ENCODE measurements around the gene MRE11.
"Not testable (repeated sequence)": the region's sequence is repeated elsewhere in the genome, so short reads cannot be mapped to it uniquely, and the experiment has no call there.

MRE11 gene

GRCh38 chr11:94506513-94506912 is 12.9 kb upstream of the MRE11 start:
- DNase-seq (ENCODE audit: low read depth, low spot score), result not testable (repeated sequence)

DNA sequence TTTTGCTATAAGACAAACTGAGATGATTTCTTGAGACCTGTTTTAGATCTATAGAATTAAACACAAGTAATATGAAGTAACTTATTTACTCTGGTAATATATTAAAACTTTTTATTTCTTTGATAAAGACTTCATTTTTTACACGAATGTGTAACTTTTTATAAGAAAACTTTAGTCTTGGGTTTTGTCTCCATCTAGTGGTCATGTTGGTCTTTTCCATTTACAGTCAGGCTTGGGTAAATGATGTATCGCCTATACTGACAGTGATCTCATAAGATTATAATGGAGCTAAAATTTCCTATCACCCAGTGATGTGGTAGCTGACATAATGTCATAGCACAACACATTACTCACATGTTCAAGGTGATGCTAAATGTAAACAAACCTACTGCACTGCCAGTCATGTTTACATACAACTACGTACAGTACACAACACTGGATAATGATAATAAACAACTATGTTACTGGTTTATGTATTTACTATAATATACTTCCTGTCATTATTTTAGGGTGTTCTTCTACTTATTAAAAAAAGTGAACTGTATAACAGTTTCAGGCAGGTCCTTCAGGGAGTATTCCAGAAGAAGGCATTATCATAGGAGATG is 11.1 kb upstream of the MRE11 start:
- DNase-seq (ENCODE audit: low read depth, low spot score), result no peak

GRCh38 chr11:94501522-94501921 is 7.9 kb upstream of the MRE11 start:
- DNase-seq (ENCODE audit: low read depth, low spot score), result no peak

DNA sequence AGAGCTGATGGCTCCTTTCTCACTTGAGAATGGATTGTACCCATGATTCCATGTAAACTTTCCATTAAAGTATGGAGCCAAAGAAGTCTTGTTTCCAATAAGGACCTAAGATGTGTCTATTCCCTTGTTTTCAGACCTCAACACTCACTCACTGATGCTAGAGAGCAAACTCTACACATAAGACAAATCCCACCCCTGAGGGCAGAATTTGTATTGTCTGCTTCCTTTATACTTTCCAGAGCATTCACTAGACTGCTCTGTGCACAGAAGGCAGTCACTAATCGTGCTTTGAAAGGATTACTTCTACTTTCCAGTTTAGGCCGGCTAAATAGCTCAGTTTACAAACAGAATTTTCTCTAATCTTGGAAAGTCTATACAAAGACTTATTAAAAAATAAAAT is 6.5 kb upstream of the MRE11 start:
- DNase-seq (ENCODE audit: low read depth, low spot score), result no peak

- no peak for DNase-seq (ENCODE audit: low read depth, low spot score)
Observed at GRCh38 chr11:94494126-94494680, 559 bp upstream of the MRE11 start.

GRCh38 chr11:94486068-94486467 is 7.6 kb downstream of the MRE11 start:
- DNase-seq (ENCODE audit: low read depth, low spot score), result no peak

- DNase-seq (ENCODE audit: low read depth, low spot score), result no peak
Observed at GRCh38 chr11:94481342-94481741, 12.3 kb downstream of the MRE11 start.

DNA sequence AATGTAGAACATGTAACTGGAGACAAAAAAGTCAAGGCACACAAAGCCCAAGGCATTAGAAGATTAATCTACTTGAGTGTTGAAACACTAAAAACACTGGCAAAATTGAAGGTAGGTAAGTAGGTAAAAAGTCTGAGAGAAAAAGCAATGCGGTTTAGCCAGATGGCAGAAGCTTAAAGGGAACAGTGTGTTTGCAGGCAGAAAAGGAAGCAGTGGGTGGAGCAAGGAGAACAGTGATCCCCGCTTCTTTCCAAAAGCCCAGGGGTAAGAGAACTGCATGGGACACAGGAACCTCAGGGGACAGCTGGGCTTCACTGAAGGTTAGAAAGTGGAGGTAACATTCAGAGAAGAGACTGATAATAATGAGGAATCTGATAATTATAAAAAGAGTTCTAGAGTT is 16.0 kb downstream of the MRE11 start:
- DNase-seq (ENCODE audit: low read depth, low spot score), result no peak

DNA sequence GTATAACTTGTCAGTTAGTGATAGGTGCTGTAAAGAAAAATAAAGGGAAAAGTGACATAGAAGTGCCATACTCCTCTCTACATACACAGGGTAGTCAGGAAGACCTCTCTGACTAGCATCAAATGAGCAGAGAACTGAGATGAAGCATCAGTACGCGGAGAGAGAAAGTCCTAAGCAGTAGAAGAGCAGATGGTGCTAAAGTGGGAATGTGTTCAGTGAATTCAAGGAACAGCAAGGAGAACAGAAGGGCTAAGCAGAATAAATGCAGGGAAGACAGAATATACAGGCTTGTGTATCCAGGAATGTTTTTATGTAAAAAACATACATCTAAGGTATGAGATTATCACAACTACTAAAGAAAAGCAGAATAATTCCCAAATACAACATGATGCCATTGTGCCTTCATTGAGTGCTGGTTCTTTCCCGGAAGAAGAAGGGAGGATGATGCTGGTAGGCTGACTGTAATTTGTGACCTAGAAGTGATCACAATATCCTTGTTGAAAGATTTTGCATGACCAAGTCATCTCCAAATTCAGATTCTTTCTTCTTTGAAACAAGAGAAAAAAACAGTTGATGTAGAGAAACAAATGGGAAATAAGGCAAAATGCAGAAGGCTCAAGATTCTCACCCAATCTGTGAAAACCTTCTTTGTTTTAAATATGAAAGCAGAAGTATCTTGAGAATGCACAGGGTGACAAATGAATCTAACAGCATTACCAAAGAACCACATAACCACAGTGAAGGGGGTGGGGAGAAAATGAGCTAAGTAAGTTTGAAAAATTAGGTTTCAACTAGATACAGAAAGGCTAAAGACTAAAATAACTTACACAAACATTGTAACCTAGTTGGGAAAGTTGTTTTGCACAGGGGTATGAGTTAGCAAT is 20.5 kb downstream of the MRE11 start:
- DNase-seq (ENCODE audit: low read depth, low spot score), result no peak

GRCh38 chr11:94469416-94469815 is 24.2 kb downstream of the MRE11 start:
- no peak for DNase-seq (ENCODE audit: low read depth, low spot score)

DNA sequence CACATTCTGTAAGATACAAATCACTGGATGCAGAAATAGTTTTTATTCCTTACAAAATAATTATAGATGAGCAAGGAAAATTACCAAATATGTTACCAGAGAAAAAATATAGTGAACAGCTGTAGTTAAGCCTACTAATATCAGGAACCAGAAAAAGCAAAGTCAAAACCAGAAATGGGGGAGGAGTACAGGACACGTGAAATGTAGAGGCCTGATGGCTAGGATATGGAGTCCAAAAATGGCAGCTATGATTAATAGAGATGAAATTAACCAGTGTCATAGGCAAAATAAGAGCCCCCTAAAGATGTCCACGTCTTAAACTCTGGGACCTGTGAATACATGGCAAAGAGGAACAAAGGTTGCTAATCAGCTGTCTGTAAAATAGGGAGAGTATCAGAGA is 34.1 kb downstream of the MRE11 start:
- DNase-seq (ENCODE audit: low read depth, low spot score), result no peak

DNA sequence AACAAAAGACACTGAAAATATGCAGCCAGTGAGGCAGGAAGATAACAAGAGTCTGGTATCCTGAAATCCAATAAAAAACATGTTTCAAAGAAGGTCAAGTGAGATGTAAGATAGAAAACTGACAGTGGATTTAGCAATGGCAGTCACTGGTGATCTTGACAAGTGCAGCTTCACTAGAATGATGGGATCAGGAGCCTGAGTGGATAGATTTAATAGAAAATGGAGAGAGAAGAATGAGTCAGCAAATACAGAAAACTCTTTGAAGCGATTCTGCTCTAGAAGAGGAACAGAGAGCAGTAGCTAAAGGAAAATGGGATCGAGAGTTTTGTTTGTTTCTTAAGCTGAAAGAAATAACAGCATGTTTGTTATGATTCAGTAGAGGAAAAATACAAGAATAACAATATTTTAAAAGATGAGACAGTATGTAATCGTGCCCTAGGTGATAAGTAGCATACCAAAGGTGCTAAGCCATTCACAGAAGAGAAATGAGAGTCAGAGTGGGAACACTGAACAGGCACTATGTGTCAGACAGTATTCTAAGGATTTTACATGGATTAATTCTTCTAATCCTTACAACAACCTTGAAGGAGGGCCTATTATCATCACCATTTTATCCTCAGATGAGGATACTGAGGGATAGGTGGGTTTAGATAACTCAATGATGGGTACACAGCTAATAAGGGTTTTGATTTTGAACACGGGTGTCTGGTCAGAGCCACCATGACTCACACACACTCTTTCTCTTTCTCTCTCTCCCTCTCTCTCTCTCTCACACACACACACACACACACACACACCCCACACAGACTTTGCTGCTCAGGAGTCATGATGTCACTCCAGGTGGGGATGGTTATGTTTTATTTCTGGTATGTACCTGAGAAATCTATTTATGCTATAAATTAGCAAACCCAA is 36.3 kb downstream of the MRE11 start:
- DNase-seq (ENCODE audit: low read depth, low spot score), result no peak

DNA sequence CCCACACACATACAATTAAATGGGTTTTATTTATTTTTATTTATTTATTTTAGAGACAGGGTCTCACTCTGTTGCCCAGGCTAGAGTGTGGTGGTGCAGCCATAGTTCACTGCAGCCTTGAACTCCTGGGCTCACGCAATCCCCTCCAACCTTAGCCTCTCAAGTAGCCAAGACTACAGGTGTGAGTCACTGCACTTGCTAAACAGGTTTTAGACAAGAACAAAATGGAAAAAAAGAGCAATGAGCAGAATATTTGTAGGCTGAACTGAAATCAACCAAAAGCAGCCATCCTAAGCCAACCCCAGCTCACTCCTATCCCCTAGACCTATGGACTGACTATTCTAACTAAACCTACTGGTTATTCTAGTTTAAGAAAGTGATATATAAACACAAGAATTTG is 37.8 kb downstream of the MRE11 start:
- DNase-seq (ENCODE audit: low read depth, low spot score), result no peak

GRCh38 chr11:94454301-94454700 is 39.3 kb downstream of the MRE11 start:
- DNase-seq (ENCODE audit: low read depth, low spot score), result no peak

GRCh38 chr11:94452988-94453387 is 40.7 kb downstream of the MRE11 start:
- no peak for DNase-seq (ENCODE audit: low read depth, low spot score)

DNA sequence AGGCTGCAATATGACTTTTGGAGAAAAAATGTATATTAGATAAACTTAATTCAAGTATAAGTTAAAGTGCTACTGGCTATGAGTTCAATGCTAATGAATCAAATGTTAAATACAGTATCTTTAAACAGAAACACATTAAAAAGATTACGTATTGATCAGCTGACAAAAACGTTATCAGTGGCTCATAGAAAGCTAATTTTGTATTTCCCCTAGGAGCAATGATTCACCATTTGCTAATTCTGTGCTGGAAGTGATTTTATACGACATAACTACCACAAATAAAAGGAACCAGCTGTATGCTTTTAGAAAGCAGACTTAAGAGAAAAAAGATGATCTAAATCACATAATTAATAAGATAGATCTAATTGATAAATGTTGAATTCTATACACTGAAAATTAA is 43.6 kb downstream of the MRE11 start:
- no peak for DNase-seq (ENCODE audit: low read depth, low spot score)

- DNase-seq (ENCODE audit: low read depth, low spot score), result no peak
Observed at GRCh38 chr11:94449437-94449836, 44.2 kb downstream of the MRE11 start.

- no peak for DNase-seq (ENCODE audit: low read depth, low spot score)
Observed at GRCh38 chr11:94449029-94449428, 44.6 kb downstream of the MRE11 start.

- no peak for DNase-seq (ENCODE audit: low read depth, low spot score)
Observed at GRCh38 chr11:94447149-94447548, 46.5 kb downstream of the MRE11 start.

DNA sequence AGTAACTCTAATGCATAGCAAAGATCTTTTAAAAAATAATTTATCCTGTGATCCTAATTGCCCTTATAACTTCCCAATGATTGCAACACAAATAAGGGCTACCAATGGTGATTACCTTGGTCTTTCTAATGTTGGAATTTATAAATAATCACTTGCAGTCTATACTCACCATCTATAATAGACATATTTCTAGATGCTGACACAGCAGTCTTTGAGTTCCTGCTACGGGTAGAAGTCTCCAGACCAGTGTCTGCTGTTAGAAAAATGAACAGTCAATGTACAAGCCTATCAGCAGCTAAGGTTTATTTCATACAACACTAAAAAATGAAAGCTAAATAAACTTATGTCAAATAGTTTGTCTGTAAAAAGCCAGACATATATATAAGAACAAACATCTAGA is 48.0 kb downstream of the MRE11 start:
- DNase-seq (ENCODE audit: low read depth, low spot score), result no peak

DNA sequence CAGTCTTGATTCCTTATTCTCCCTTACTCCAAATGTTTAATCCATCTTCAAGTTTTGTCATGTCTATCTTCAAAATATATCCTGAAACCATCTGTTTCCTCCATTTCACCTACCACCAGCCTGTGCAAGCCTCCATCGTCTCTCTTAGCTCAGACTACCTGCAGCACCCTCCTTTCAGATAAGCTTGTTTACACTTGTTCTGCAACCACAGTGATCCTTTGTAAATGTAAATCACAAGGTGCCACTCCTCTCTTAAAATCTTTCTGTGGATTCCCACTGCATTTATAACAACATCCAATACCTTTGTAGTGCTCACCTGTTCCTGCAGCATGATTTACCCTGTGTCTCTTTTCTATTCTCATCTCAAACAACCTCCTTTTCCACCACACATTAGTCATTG is 60.6 kb downstream of the MRE11 start:
- DNase-seq (ENCODE audit: low read depth, low spot score), result no peak

DNA sequence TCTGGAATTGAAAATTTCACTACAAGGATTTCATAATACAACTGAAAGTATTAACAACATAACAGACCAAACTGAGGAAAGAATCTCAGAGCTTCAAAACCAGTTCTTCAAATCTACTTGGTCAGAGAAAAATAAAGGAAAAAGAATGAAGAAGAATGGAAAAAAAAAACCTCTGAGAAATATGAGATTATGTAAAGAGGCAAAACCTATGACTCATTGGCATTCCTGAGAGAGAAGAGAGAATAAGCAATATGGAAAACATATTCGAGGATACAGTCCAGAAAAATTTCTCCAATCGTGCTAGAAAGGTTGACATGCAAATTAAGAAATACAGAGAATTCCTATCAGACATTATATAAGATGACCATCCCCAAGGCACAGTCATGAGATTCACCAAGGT is 69.0 kb downstream of the MRE11 start:
- no peak for DNase-seq (ENCODE audit: low read depth, low spot score)

All from ELF-1 (cell line).